GM12872 (cell line): ENCODE data around the gene SORL1-AS1.

Experiments
- TF ChIP-seq, protein P1 (sequence below): IDR thresholded peaks from 3 replicates; pipeline ENCODE4 v1.5.1; 2011; ENCODE audit warnings: low read depth, mild to moderate bottlenecking, low read length, moderate library complexity; ENCODE audit not compliant: insufficient read depth

Gene SORL1-AS1

DNA sequence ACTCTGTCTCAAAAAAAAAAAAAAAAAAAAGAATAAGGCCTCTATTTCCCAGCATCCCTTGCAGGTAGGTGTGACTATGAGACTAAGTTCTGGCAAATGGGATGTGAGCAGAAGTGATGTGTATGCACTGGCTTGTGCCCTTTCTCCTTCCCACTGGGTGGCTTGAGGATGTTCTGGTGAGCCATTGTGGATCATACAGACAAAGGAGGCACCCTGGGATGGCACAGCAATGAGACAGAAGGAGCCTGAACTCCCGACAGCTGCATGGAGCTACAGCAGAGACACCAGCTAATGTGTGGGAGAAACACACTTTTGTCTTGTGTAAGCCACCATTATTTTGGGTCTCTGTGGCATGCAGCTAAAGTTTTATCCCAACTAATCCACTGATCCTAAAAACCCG lies 11.2 kb downstream of the SORL1-AS1 start:
- TF ChIP-seq, protein P1, sequence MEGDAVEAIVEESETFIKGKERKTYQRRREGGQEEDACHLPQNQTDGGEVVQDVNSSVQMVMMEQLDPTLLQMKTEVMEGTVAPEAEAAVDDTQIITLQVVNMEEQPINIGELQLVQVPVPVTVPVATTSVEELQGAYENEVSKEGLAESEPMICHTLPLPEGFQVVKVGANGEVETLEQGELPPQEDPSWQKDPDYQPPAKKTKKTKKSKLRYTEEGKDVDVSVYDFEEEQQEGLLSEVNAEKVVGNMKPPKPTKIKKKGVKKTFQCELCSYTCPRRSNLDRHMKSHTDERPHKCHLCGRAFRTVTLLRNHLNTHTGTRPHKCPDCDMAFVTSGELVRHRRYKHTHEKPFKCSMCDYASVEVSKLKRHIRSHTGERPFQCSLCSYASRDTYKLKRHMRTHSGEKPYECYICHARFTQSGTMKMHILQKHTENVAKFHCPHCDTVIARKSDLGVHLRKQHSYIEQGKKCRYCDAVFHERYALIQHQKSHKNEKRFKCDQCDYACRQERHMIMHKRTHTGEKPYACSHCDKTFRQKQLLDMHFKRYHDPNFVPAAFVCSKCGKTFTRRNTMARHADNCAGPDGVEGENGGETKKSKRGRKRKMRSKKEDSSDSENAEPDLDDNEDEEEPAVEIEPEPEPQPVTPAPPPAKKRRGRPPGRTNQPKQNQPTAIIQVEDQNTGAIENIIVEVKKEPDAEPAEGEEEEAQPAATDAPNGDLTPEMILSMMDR, result no peak

DNA sequence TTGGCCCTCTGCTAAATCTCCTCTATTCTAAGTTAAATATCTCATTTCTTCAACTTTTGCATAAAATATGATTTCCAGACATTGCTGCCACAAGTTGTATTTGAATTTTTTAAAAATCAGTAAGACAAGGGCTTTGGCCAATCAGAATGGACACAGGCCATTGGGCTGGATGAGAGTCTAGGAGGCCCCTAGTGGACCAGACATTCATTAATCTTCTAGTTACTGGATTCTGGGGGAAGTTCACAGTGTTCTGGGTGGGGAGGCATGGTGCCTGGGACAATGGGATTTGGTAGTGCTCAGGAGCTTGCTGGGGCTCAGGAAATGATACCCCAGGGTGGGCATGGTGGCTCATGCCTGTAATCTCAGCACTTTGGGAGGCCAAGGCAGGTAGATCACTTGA lies 13.0 kb downstream of the SORL1-AS1 start:
- TF ChIP-seq, protein P1, result no peak

DNA sequence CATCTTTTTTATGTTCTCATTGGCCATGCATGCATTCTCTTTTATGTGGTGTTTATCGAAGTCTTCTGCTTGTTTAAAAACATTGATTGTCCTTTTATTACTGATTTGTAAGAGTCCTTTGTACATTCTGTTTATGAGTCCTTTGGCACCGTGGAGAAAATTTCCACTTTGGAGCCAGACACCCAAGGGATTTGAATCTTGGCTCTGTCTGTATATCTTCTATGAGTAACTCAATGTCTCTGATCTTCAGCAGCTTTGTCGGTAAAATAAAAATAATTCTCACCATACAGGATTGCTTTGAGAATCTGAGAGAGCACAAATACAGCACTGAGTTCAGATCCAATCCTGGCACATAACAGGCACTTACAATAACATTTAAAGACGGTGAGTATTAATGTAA lies 13.4 kb downstream of the SORL1-AS1 start:
- TF ChIP-seq, protein P1, result no peak

DNA sequence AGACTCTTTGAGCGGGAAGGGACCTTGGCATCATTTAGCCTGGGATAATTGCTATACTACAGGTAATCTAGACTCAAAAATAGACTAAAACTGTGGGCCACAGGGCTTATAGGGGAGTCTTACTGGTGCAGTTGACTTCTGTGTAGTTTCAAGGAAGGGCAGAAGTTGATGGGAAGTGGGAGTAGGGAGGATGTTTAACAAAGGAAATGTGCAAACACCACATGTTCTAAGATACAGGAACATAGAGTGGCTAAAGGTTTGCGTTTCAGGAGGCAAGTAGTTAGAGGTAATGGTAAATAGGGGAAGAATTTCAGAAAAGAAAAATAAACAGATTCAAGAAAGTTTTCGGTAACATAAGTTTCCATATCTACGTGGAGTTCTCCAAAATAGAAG lies 15.1 kb downstream of the SORL1-AS1 start:
- TF ChIP-seq, protein P1, result no peak

DNA sequence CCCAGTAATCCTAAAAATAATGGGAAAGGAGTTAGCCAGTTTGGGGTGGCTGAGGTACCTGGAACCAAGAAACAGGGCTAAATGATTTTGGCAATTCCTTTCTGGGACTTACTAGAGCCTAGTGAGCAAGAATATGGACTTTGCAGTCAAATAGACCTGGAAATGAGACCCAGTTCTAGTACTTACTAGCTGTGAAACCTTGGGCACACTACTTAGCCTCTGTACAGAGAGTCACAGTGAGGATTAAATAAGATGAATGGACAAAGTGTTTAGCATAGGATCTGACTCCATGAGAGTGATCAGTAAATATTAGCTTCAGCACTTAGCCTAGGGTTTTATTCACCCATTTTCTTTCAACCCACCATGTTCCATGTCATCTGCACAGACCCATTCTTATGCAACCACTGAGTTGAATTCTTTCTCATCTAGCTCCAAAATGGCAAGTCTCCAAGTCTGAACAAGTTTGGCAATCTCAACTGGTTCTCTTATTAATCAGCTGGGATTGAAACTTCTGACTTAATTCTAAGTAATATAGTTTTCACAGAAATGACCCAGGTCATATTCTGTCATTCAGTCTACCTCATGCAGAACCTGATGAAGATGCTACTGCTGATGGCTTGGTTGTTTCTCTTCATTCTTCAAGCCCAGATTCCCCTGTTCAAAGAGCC lies 15.6 kb downstream of the SORL1-AS1 start:
- TF ChIP-seq, protein P1, result no peak

DNA sequence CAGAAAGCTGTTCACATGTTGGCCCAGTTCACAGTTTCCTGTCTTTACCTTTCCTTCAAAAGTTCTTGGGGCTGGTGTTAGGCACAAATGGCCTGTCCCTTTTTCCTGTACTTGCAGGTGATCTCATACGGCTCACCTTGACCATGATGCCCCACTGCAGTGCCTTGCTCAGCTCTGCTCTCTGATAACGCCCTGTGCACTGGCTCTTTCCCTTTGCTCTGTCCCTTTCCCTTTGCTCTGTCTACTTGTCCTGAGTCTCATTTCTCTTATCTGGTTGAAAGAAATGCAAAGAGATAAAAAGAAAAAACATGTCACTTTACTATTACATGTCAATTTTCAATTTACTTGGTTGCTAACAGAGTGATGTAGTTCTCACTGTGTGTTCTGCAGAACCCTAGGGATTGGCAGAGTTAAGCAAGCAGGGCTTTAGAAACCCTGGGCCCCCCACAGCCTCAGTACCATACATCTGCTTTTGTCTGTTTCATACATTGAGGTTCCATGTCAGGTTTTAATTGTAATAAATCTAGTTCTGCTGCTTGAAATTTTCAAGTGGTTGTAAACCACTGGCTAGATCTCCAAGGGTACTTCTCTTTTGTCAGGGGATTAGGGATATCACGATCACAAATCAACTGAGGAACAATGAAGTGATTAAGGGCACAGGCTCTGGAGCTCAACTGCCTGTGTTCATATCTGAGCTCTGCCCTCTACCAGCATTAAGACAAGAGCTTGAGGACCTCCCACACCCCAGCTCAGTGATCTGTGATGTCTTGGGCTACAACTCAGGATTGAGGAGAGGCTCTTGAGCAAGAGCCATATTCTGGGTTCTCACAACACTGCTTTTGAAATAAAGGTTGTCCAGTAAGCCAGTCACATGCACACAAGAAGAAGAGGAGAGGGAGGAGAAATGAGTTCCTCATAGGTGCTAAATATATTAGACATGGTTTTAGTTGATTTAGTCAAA lies 16.9 kb downstream of the SORL1-AS1 start:
- TF ChIP-seq, protein P1, result no peak

DNA sequence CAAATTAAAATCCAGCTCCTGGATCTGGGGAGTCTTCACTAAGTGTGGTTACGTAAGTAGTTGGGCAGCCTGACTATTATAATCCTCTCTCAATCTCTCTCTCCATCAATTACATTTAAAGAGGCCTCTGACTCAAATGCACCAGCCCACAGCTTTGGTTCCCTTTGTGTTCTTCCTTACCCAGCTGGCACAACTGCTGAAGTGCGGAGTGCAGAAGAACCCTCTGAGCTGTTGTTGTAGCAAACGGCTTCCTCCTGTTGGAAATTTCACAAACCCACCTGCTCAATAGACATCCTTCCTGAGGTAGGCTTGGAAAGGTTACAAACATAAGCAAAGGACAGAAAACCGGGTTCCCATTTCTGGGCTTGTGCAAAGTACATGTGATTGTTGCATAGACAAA lies 17.6 kb downstream of the SORL1-AS1 start:
- TF ChIP-seq, protein P1, result no peak
